Panc1 (cell line): ENCODE measurements around the gene RAB11FIP3. TPM values are rescaled to one million over a fixed set of nuclear protein-coding genes. Genes with fewer than 3 reads are reported as not detected.

Experiments used
- ATAC-seq: fragments of 200-7000 bp; cut with Tn5 transposase; 2 replicates; pipeline ENCODE4 v1.9.1; 2020; ENCODE audit warnings: mild to moderate bottlenecking, moderate library complexity
- BruUV-seq: library from RNA; stranded (reverse); fragments of 400-500 nt; replicated peaks from 2 replicates; lab custom pipeline; 2021; lab: Mats Ljungman, UMichigan
- CTCF ChIA-PET: fragments of 300-600 bp; sonication (Branson Sonifier 250); formaldehyde crosslinking; loops from one replicate; lab custom pipeline; 2022; ENCODE audit warnings: antibody characterized with exemption; lab: Charles Lee
- POLR2A ChIA-PET: fragments of 300-600 bp; sonication (Branson Sonifier 250); formaldehyde crosslinking; loops from one replicate; lab custom pipeline; 2022; ENCODE audit warnings: antibody characterized with exemption; lab: Charles Lee
- DNase-seq: peaks from one replicate; pipeline ENCODE4 v3.0.0-alpha.2; 2010; ENCODE audit warnings: low read depth, low spot score
- H3K27ac ChIP-seq: 2 replicates; pipeline ENCODE4 v1.5.1; 2011; ENCODE audit warnings: mild to moderate bottlenecking, low read length, inconsistent platforms
- H3K27me3 ChIP-seq: fragments of 200-500 bp; sonication (Bioruptor generic); 2 replicates; pipeline ENCODE4 v1.6.0; 2014; ENCODE audit warnings: low read length, inconsistent platforms; ENCODE audit not compliant: control insufficient read depth, insufficient read depth
- H3K36me3 ChIP-seq: fragments of 200-500 bp; sonication (Bioruptor generic); 2 replicates; pipeline ENCODE4 v1.5.1; 2014; ENCODE audit warnings: inconsistent platforms, mild to moderate bottlenecking, low read length, moderate library complexity; ENCODE audit not compliant: control insufficient read depth, insufficient read depth
- H3K4me1 ChIP-seq: 2 replicates; pipeline ENCODE4 v1.5.1; 2011; ENCODE audit warnings: inconsistent platforms, mild to moderate bottlenecking, low read length, moderate library complexity; ENCODE audit not compliant: control insufficient read depth, insufficient read depth
- H3K4me3 ChIP-seq, 2 experiments: 2 replicates each; pipeline ENCODE4 v1.5.1; 2011 to 2012; ENCODE audit warnings: low read depth in 2 of 2, low read length in 2 of 2, mild to moderate bottlenecking in 2 of 2, inconsistent platforms in 1 of 2, moderate library complexity in 1 of 2
- H3K9me3 ChIP-seq: fragments of 200-500 bp; sonication (Bioruptor generic); 2 replicates; pipeline ENCODE4 v1.5.1; 2014; ENCODE audit warnings: low read depth, mild to moderate bottlenecking, inconsistent platforms, low read length, moderate library complexity; ENCODE audit not compliant: control insufficient read depth, insufficient read depth
- POLR2AphosphoS5 ChIP-seq: IDR thresholded peaks from 2 replicates; pipeline ENCODE4 v1.6.1; 2012; ENCODE audit warnings: mild to moderate bottlenecking, low read depth, low read length, moderate library complexity
- SIN3A ChIP-seq: IDR thresholded peaks from 2 replicates; pipeline ENCODE4 v1.6.1; 2012; ENCODE audit warnings: low read depth, mild to moderate bottlenecking, low read length, moderate library complexity, borderline replicate concordance; ENCODE audit not compliant: insufficient read depth
- TCF7L2 ChIP-seq: IDR thresholded peaks from 2 replicates; pipeline ENCODE4 v1.6.1; 2011; ENCODE audit warnings: mild to moderate bottlenecking, low read depth, low read length, inconsistent platforms
- in situ Hi-C: cut with HindIII; loops from 2 replicates; pipeline ENCODE4 v1.10.0; 2016; ENCODE audit warnings: low sequenced_read_pairs, low pct_unique_long_range_greater_than_20kb
- intact Hi-C: fragments of 100-400 bp; cut with micrococcal nuclease; formaldehyde crosslinking; loops from one replicate; pipeline ENCODE4 v1.10.0; 2022; ENCODE audit not compliant: unreplicated experiment
- total RNA-seq: library from RNA; stranded (reverse); gene quantifications from one replicate; pipeline ENCODE4 v1.2.1, GENCODE V29; 2021; ENCODE audit not compliant: unreplicated experiment
- TF ChIP-seq, protein P1 (sequence below), 2 experiments: IDR thresholded peaks; 2 replicates each; pipeline ENCODE4 v1.6.1; 2011 to 2012; ENCODE audit warnings: low read depth in 2 of 2, control low read depth in 1 of 2, low read length in 1 of 2, mild to moderate bottlenecking in 1 of 2, moderate library complexity in 1 of 2; ENCODE audit not compliant: insufficient read depth in 1 of 2
- TF ChIP-seq, protein P2 (sequence below): fragments of 450-650 bp; IDR thresholded peaks from 2 replicates; pipeline ENCODE4 v1.5.1; 2017; ENCODE audit warnings: mild to moderate bottlenecking

RAB11FIP3 gene
- total RNA-seq, 1 experiment from 2014 or later = 57.3 TPM

DNA sequence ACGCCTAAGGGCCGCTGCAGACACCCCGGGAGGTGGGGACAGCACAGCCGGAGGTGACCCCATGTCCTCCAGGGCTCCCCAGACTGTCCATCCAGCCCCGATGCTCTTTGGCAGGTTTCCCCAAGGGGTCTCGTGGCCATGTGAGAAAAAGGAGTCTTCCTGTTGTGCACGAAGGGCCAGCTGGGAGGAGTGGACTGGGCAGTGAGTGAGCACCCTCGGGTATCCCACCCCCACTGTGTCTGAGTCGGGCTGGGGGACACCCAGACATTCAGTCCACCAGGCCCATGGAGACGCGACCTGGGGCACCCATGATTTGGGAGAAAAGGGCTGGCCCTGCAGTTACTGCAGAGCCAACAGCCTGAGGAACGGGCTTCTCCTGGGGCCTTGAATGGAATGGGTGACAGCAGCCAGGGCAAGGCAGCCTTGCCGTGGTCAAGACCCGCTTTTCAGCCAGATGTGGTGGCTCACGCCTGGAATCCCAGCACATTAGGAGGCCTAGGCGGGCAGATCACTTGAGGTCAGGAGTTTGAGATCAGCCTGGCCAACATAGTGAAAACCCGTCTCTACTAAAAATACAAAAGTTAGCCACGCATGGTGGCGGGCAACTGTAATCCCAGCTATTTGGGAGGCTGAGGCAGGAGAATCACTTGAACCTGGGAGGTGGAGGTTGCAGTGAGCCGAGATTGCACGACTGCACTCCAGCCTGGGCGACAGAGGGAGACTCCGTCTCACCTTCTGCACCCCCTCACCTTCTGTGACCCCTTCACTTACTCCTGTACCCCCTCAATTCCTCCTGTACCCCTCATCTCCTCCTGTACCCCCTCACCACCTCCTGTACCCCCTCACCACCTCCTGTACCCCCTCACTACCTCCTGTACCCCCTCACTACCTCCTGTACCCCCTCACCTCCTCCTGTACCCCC lies 78.0 kb downstream of the RAB11FIP3 start:
- DNase-seq (no peak), ATAC-seq (peak; percentile 20; the same call in 1 of the 2 replicates)
- H3K36me3 ChIP-seq = no peaks in the 10 kb centered on the region; the same call in 1 of the 2 replicates
- BruUV-seq = no TSS peak
- ChIA-PET CTCF (no interaction called here), POLR2A (no interaction called here)
- TF ChIP-seq, protein P1, sequence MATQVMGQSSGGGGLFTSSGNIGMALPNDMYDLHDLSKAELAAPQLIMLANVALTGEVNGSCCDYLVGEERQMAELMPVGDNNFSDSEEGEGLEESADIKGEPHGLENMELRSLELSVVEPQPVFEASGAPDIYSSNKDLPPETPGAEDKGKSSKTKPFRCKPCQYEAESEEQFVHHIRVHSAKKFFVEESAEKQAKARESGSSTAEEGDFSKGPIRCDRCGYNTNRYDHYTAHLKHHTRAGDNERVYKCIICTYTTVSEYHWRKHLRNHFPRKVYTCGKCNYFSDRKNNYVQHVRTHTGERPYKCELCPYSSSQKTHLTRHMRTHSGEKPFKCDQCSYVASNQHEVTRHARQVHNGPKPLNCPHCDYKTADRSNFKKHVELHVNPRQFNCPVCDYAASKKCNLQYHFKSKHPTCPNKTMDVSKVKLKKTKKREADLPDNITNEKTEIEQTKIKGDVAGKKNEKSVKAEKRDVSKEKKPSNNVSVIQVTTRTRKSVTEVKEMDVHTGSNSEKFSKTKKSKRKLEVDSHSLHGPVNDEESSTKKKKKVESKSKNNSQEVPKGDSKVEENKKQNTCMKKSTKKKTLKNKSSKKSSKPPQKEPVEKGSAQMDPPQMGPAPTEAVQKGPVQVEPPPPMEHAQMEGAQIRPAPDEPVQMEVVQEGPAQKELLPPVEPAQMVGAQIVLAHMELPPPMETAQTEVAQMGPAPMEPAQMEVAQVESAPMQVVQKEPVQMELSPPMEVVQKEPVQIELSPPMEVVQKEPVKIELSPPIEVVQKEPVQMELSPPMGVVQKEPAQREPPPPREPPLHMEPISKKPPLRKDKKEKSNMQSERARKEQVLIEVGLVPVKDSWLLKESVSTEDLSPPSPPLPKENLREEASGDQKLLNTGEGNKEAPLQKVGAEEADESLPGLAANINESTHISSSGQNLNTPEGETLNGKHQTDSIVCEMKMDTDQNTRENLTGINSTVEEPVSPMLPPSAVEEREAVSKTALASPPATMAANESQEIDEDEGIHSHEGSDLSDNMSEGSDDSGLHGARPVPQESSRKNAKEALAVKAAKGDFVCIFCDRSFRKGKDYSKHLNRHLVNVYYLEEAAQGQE (IDR thresholded peaks at IDR 0.05; ENCODE audit: insufficient read depth in 1 of 2, low read depth in 2 of 2, low read length in 1 of 2) = no peak
- TF ChIP-seq SIN3A = no peak
- TF ChIP-seq, protein P2, sequence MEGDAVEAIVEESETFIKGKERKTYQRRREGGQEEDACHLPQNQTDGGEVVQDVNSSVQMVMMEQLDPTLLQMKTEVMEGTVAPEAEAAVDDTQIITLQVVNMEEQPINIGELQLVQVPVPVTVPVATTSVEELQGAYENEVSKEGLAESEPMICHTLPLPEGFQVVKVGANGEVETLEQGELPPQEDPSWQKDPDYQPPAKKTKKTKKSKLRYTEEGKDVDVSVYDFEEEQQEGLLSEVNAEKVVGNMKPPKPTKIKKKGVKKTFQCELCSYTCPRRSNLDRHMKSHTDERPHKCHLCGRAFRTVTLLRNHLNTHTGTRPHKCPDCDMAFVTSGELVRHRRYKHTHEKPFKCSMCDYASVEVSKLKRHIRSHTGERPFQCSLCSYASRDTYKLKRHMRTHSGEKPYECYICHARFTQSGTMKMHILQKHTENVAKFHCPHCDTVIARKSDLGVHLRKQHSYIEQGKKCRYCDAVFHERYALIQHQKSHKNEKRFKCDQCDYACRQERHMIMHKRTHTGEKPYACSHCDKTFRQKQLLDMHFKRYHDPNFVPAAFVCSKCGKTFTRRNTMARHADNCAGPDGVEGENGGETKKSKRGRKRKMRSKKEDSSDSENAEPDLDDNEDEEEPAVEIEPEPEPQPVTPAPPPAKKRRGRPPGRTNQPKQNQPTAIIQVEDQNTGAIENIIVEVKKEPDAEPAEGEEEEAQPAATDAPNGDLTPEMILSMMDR = no peak
- in situ Hi-C loops = no loop called here
- no peak overlapping the region for H3K4me3 ChIP-seq
- H3K27ac ChIP-seq = no peak overlapping the region
- intact Hi-C loops = no loop called here
- H3K4me1 ChIP-seq = no peaks in the 10 kb centered on the region
- no peaks in the 10 kb centered on the region for H3K9me3 ChIP-seq
- no peaks in the 10 kb centered on the region for H3K27me3 ChIP-seq

DNA sequence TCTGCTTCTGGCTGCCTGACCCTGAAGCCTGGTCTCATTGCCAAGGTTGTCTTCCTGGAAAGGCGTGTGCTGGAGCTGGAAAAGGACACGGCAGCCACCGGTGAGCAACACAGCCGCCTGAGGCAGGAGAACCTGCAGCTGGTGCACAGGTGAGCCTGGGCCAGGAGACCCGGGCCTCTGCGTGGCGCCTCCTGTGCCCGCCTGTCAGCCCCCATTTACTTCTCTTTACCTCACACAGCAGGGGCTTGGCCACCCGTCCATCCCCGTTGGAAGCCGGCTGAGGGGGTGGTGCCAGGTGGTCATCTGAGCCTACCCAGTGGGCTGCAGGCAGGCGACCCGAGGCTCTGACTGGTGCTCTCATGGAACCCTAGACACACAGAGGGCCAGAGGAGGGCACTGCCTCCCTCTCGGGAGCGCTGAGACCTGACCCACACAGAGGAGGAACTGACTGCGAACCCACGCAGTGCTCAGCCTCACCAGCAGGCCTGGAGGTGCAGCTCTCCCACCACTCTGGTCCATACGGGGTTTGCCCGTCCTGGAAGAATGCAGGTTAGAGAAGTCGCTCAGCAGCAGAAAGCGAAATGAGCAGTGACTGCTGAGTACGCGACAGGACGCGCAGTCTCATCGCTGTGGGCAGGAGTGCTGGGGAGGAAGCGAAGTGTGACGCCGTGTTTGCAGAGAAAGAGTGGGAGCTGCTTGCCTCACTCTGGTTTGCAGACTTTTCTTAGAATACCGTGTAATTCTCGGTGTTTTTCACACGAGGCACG lies 80.2 kb downstream of the RAB11FIP3 start:
- POLR2A ChIA-PET = no interaction called here
- CTCF ChIA-PET = interaction anchor here (0.6 kb wide), 1 partner anchor 121 kb away, joined by 3 read pairs; no protein-coding TSS in a partner anchor
- H3K27ac ChIP-seq = no peak overlapping the region
- no peak overlapping the region for H3K4me3 ChIP-seq
- ATAC-seq = no peak
- no peak for TF ChIP-seq TCF7L2
- TF ChIP-seq, protein P1 (IDR thresholded peaks at IDR 0.05; ENCODE audit: insufficient read depth in 1 of 2, low read depth in 2 of 2, low read length in 1 of 2) = no peak
- no peak for TF ChIP-seq POLR2AphosphoS5
- no peak for TF ChIP-seq SIN3A
- TF ChIP-seq, protein P2 = no peak
- H3K27me3 ChIP-seq = no peaks in the 10 kb centered on the region
- no peaks in the 10 kb centered on the region for H3K9me3 ChIP-seq
- in situ Hi-C loops = no loop called here
- no peaks in the 10 kb centered on the region; the same call in 1 of the 2 replicates for H3K36me3 ChIP-seq
- no peaks in the 10 kb centered on the region for H3K4me1 ChIP-seq
- DNase-seq = no peak
- intact Hi-C loops = loop anchor here (5.0 kb wide), 1 partner anchor 118 kb away; no protein-coding TSS in a partner anchor
- BruUV-seq = no TSS peak
